ENCODE results near the gene BYSL.

DNA sequence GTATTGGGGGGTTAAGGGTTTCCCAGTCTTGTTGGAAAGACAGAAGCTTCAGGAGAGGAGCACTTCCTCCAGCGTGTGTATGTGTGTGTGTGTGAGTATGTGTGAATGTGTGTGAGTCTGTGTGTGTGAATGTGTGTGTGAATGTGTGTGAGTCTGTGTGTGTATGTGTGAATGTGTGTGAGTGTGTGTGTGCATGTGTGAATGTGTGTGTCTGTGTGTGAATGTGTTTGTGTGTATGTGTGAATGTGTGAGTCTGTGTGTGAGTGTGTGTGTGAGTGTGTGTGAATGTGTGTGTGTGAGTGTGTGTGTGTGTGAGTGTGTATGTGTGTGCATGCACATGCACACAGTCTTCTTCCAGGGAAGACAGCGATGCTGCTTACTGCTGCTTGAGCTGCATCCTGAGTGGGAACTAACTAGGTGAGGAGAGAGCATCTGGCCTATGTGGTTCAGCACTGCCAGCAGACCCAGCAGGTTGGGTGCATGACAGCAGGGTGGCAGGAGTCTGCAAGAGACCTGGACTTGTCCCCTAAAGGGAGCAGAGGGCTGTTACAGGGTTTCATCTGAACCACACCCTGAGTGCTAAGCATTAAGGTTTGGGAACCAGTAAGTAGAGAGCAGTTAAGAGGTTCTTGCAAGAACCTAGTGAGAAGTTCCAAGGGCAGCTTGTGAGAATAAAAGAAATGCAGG is 43.0 kb downstream of the BYSL start:
- TF ChIP-seq, protein P1, sequence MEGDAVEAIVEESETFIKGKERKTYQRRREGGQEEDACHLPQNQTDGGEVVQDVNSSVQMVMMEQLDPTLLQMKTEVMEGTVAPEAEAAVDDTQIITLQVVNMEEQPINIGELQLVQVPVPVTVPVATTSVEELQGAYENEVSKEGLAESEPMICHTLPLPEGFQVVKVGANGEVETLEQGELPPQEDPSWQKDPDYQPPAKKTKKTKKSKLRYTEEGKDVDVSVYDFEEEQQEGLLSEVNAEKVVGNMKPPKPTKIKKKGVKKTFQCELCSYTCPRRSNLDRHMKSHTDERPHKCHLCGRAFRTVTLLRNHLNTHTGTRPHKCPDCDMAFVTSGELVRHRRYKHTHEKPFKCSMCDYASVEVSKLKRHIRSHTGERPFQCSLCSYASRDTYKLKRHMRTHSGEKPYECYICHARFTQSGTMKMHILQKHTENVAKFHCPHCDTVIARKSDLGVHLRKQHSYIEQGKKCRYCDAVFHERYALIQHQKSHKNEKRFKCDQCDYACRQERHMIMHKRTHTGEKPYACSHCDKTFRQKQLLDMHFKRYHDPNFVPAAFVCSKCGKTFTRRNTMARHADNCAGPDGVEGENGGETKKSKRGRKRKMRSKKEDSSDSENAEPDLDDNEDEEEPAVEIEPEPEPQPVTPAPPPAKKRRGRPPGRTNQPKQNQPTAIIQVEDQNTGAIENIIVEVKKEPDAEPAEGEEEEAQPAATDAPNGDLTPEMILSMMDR (conservative IDR thresholded peaks at IDR 0.05; ENCODE audit: low read length): no peak; the same call in 1 of the 2 replicates
- no peak for TF ChIP-seq EZH2phosphoT487 (IDR thresholded peaks at IDR 0.05; ENCODE audit: borderline replicate concordance)
